ENCODE measurements around the gene EYA3.
A peak's percentile ranks its signal among the peaks of the same experiment; 100 is the strongest.

Gene EYA3

DNA sequence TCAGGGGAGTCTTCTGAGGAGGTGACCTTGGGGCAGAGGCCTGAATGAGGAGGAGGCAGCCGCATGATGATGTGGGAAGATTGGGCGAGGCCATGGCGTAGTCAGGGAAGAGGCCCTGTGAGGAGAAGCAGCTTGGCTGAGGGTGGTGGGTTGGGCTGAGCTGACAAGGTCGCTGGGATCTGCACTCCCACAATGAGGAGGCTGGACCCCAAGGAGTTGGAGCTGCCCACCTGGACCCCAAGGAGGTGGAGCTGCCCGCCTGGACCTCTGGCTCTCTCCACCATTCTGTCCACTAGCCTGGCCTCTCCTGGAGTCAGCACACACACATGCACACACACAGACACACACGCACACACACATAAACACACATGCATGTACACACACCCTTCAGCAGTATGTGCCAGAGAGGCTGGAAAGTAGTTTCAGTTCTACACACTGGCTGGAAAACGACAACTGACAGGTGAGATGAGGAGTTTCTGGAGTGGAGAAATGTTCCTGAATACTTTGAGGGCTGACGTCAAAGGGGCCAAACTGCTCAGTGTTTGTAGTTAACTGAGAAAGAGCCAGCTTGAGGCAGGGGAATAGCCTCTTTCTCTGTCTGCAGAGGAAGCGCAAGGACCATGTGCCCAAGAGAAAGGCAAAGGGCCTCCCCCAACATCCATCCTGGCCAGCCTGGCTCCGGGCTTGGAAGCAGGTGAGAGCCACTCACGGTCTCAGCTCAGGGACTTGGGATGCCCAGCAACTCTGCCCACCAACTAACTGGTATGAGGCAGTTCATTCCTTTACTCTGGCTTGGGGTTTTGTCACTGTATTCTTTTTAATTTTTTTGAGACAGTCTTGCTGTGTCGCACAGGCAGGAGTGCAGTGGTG lies 146.5 kb downstream of the EYA3 start:
- H3K4me3 ChIP-seq (ENCODE audit: low read length), result no peak overlapping the region
- H3K27me3 ChIP-seq (ENCODE audit: control insufficient read depth, insufficient read depth, low read length), result peaks cover 12% of the 10 kb centered on the region
- H3K9me3 ChIP-seq (replicated peaks; ENCODE audit: low read length), result no peaks in the 10 kb centered on the region
- no peaks in the 10 kb centered on the region for H3K4me1 ChIP-seq (ENCODE audit: control insufficient read depth, insufficient read depth, low read length)
- H3K4me2 ChIP-seq (ENCODE audit: low read length), result no peak overlapping the region
- H3K36me3 ChIP-seq (ENCODE audit: insufficient read depth, low read length), result no peaks in the 10 kb centered on the region
- no peak overlapping the region for H3K9ac ChIP-seq (ENCODE audit: low read depth, low read length)

DNA sequence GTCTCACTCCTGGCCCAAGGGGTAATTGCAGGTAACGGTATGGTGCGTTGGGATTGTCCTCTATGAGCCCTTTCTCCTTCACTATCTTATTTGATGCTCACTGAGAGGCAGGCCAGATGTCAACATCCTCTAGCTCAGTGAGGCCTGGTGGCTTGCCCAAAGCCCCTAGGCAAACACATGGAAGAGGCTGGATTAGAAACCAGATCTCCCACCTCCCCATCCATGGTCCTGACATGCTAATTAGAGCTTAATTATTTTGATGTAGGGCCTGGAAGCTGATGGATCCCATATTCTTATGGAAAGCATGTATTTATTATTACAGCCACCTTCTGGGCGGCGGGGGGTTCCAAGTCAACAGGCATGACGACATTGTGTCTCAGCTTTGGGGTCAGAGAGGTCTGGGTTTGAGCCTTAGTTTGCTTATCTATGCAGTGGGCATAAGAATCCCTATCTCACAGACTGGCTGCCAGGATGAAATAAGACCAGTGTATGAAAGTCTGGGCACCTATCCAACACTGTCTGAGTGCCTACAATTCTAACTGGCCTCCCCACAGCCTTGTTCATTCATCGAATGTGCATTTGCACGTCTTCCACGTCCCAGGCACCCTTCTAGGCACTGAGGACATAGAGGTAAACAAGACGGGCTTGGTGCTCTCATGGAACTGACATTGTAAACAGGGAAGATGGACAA lies 147.4 kb downstream of the EYA3 start:
- no peak overlapping the region for H3K4me3 ChIP-seq (ENCODE audit: low read length)
- H3K27me3 ChIP-seq (ENCODE audit: control insufficient read depth, insufficient read depth, low read length), result peaks cover 18% of the 10 kb centered on the region
- H3K4me1 ChIP-seq (ENCODE audit: control insufficient read depth, insufficient read depth, low read length), result no peaks in the 10 kb centered on the region
- H3K36me3 ChIP-seq (ENCODE audit: insufficient read depth, low read length), result no peaks in the 10 kb centered on the region
- no peak overlapping the region for H3K4me2 ChIP-seq (ENCODE audit: low read length)
- H3K9me3 ChIP-seq (replicated peaks; ENCODE audit: low read length), result no peaks in the 10 kb centered on the region
- no peak overlapping the region for H3K9ac ChIP-seq (ENCODE audit: low read depth, low read length)

DNA sequence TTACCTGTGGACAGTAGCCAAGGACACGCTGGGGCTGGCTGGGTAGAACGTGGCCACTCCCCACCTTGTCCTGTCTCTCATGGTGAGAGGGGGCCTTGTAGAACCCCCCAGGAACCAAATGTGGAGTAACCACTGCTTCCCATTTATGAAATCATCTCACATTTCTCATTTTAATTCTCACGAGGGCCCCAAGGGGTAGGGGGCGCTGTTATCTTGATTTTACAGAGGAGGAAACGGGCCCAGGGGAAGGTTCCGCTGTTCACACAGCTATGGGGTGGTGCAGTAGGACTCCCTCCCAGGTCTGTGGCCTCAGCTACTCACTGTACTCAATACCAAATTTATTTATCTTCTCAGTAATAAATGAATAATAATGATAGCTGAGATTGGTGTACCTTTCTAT lies 148.1 kb downstream of the EYA3 start:
- Histone ChIP-seq H3K36me3 (ENCODE audit: insufficient read depth, low read length) (no peaks in the 10 kb centered on the region), H3K4me2 (ENCODE audit: low read length) (no peak overlapping the region), H3K27me3 (ENCODE audit: control insufficient read depth, insufficient read depth, low read length) (peaks cover 25% of the 10 kb centered on the region), H3K9me3 (replicated peaks; ENCODE audit: low read length) (no peaks in the 10 kb centered on the region), H3K4me1 (ENCODE audit: control insufficient read depth, insufficient read depth, low read length) (no peaks in the 10 kb centered on the region), H3K4me3 (ENCODE audit: low read length) (no peak overlapping the region), H3K9ac (ENCODE audit: low read depth, low read length) (no peak overlapping the region)

DNA sequence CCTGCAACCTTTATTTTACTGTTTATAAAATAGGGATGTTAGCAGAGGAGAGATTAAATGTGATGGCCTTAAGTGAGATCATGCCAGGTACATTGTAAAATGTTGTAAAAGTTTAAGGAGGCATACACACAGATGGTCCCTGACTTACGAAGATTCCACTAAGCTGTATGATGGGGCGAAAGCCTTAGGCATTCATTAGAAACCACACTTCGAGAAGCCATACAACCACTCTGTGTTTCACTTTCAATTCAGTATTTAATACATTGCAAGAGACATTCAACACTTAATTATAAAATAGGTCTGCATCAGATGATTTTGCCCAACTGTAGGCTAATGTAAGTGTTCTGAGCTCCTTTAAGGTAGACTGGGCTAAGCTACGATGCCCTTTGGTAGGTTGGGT lies 149.9 kb downstream of the EYA3 start:
- peaks cover 28% of the 10 kb centered on the region for H3K27me3 ChIP-seq (ENCODE audit: control insufficient read depth, insufficient read depth, low read length)
- H3K9ac ChIP-seq (ENCODE audit: low read depth, low read length), result no peak overlapping the region
- H3K4me3 ChIP-seq (ENCODE audit: low read length), result no peak overlapping the region
- no peaks in the 10 kb centered on the region for H3K9me3 ChIP-seq (replicated peaks; ENCODE audit: low read length)
- no peaks in the 10 kb centered on the region for H3K36me3 ChIP-seq (ENCODE audit: insufficient read depth, low read length)
- H3K4me2 ChIP-seq (ENCODE audit: low read length), result no peak overlapping the region
- H3K4me1 ChIP-seq (ENCODE audit: control insufficient read depth, insufficient read depth, low read length), result peaks cover 4% of the 10 kb centered on the region

DNA sequence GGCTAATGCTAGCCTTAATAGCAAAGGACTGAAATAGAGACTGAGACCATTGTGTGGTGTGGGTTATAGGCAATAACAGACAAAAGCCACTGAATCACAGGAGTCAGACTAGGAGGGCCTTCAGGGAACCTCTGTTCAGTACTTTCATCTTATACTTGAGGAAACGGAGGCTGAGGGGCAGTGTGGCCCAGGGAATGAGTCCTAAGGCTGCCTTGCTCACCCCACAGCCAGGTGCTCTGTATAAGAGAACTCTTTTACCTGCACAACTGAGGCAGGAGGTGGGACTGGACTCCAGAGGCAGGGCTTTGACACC lies 150.9 kb downstream of the EYA3 start:
- Histone ChIP-seq H3K9ac (ENCODE audit: low read depth, low read length) (no peak overlapping the region), H3K4me1 (ENCODE audit: control insufficient read depth, insufficient read depth, low read length) (peaks cover 4% of the 10 kb centered on the region), H3K9me3 (replicated peaks; ENCODE audit: low read length) (no peaks in the 10 kb centered on the region), H3K27me3 (ENCODE audit: control insufficient read depth, insufficient read depth, low read length) (peaks cover 28% of the 10 kb centered on the region), H3K36me3 (ENCODE audit: insufficient read depth, low read length) (no peaks in the 10 kb centered on the region), H3K4me3 (ENCODE audit: low read length) (no peak overlapping the region), H3K4me2 (ENCODE audit: low read length) (no peak overlapping the region)

DNA sequence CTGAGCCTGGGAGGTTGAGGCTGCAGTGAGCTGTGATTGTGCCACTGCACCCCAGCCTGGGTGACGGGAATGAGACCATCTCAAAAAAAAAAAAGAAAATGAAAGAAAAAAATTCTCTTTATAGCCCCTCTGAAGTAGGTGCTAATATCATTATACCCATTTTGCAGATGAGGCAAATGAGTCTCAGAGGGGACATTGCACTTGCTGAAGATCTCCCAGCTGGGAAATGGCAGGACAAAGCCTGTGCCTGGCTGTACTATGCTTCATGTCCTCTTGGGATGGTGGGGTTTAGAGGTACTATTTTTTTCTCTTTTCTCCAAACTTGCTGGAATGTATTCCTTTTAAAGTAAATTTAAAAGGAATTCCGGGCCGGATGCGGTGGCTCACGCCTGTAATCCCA lies 152.0 kb downstream of the EYA3 start:
- Histone ChIP-seq H3K4me3 (ENCODE audit: low read length) (no peak overlapping the region), H3K4me2 (ENCODE audit: low read length) (no peak overlapping the region), H3K9me3 (replicated peaks; ENCODE audit: low read length) (no peaks in the 10 kb centered on the region), H3K4me1 (ENCODE audit: control insufficient read depth, insufficient read depth, low read length) (peaks cover 4% of the 10 kb centered on the region), H3K27me3 (ENCODE audit: control insufficient read depth, insufficient read depth, low read length) (peaks cover 28% of the 10 kb centered on the region), H3K36me3 (ENCODE audit: insufficient read depth, low read length) (no peaks in the 10 kb centered on the region), H3K9ac (ENCODE audit: low read depth, low read length) (no peak overlapping the region)

DNA sequence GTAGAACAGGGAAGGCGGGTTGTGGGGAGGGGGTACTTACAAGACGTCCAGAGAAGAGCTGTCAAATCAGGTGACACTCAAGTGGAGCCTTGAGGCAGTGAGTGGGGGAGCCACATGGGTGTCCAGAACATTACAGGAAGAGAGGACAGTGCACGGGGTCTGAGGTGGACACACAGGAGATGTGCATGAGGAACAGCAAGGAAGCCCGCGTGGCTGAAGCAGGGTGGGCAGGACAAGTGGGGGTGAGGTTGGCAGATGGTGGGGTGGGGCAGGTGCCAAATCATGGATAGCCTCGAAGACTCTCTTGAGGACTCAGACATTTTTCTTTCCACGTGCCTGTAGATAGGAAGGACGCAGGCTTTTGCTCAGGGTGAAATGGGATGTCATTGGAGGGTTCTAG lies 152.7 kb downstream of the EYA3 start:
- no peak overlapping the region for H3K9ac ChIP-seq (ENCODE audit: low read depth, low read length)
- H3K9me3 ChIP-seq (replicated peaks; ENCODE audit: low read length), result no peaks in the 10 kb centered on the region
- no peaks in the 10 kb centered on the region for H3K36me3 ChIP-seq (ENCODE audit: insufficient read depth, low read length)
- H3K27me3 ChIP-seq (ENCODE audit: control insufficient read depth, insufficient read depth, low read length), result peaks cover 28% of the 10 kb centered on the region
- H3K4me1 ChIP-seq (ENCODE audit: control insufficient read depth, insufficient read depth, low read length), result peaks cover 4% of the 10 kb centered on the region
- H3K4me3 ChIP-seq (ENCODE audit: low read length), result no peak overlapping the region
- H3K4me2 ChIP-seq (ENCODE audit: low read length), result no peak overlapping the region

DNA sequence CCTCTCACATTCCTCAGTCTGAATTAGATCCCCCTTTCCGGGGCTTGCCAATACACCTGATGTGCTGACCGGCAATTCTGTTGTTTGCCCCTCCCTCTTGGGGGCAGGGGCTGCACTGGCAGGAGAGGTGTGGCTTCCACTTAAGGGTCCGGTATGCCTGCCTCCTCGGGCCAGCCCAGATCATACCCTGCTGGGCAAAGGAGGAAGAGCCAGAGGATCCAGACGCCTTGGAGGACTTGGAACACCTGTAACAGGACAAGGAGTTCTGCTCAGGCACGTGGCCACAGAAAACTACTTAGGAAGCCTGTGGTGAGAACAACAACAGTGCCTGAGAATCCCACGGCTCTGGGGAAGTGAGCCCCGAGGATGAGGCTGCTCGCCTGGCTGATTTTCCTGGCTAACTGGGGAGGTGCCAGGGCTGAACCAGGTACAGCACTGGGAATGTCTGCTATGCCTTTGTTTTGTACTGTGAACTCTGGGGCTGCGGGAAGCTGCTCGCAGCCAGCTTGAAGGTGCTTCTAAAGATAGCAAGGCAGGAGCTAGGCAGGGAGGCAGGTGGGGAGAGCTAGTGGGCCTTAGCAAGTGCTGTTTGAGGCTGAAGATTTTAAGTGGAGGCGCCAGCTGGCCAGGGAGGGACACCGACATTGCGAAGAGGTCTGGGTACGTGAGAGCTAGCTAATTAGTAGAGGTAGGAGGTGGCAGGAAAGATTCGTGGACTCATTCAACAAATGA lies 153.4 kb downstream of the EYA3 start, which contains the start of gene SMPDL3B:
SMPDL3B (plus strand) TSS at position 183 of the 732 bp plus-strand sequence; CDS start at position 367, 184 bp downstream.
- Histone ChIP-seq H3K4me2 (ENCODE audit: low read length) (peak within 1 kb of the TSS; percentile 23), H3K9ac (ENCODE audit: low read depth, low read length) (no peak within 1 kb of the TSS), H3K9me3 (replicated peaks; ENCODE audit: low read length) (no peaks in the 10 kb centered on the region), H3K27me3 (ENCODE audit: control insufficient read depth, insufficient read depth, low read length) (peaks cover 28% of the 10 kb centered on the region), H3K36me3 (ENCODE audit: insufficient read depth, low read length) (no peaks in the 10 kb centered on the region), H3K4me1 (ENCODE audit: control insufficient read depth, insufficient read depth, low read length) (peaks cover 4% of the 10 kb centered on the region), H3K4me3 (ENCODE audit: low read length) (no peak within 1 kb of the TSS)

DNA sequence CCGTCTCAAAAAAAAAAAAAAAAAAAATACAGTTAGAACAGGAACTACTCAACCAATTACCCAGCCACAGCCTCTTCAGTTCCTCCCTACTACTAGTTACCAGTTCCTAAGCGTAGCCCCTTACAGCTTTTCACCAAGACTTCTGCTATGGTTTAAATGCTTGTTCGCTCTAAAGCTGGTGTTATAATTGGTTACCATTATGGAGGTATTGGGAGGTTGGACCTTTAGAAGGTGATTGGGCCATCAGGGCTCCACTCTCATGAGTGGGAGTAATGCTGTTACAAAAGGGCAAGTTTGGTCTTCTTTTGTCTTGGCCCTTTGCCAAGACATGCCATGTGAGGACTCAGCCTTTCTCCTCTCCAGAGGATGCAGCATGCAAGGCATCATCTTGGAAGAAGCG lies 156.7 kb downstream of the EYA3 start:
- no peak overlapping the region for H3K9ac ChIP-seq (ENCODE audit: low read depth, low read length)
- H3K4me1 ChIP-seq (ENCODE audit: control insufficient read depth, insufficient read depth, low read length), result peaks cover 4% of the 10 kb centered on the region
- no peaks in the 10 kb centered on the region for H3K36me3 ChIP-seq (ENCODE audit: insufficient read depth, low read length)
- H3K27me3 ChIP-seq (ENCODE audit: control insufficient read depth, insufficient read depth, low read length), result peaks cover 20% of the 10 kb centered on the region
- H3K4me2 ChIP-seq (ENCODE audit: low read length), result no peak overlapping the region
- no peaks in the 10 kb centered on the region for H3K9me3 ChIP-seq (replicated peaks; ENCODE audit: low read length)
- H3K4me3 ChIP-seq (ENCODE audit: low read length), result no peak overlapping the region

DNA sequence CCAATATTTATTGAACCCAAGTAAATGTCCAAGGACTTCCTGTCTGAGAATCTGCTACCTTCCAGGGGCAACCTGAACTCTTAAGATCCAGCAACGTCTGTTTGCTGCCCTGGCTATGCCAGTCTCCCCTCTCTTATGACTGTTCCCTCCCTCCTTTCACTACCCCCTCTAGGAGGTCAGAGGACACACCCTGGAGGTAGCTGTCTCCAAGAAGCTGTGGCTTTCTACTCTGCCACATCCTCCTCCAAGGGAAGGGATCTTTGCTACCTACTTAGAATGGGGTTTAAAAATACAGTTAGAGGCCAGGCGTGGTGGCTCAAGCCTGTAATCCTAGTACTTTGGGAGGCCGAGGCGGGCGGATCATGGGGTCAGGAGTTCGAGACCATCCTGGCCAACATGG lies 157.2 kb downstream of the EYA3 start:
- H3K4me3 ChIP-seq (ENCODE audit: low read length), result no peak overlapping the region
- no peak overlapping the region for H3K9ac ChIP-seq (ENCODE audit: low read depth, low read length)
- H3K4me2 ChIP-seq (ENCODE audit: low read length), result no peak overlapping the region
- H3K4me1 ChIP-seq (ENCODE audit: control insufficient read depth, insufficient read depth, low read length), result peaks cover 4% of the 10 kb centered on the region
- no peaks in the 10 kb centered on the region for H3K36me3 ChIP-seq (ENCODE audit: insufficient read depth, low read length)
- H3K27me3 ChIP-seq (ENCODE audit: control insufficient read depth, insufficient read depth, low read length), result peaks cover 17% of the 10 kb centered on the region
- H3K9me3 ChIP-seq (replicated peaks; ENCODE audit: low read length), result no peaks in the 10 kb centered on the region

DNA sequence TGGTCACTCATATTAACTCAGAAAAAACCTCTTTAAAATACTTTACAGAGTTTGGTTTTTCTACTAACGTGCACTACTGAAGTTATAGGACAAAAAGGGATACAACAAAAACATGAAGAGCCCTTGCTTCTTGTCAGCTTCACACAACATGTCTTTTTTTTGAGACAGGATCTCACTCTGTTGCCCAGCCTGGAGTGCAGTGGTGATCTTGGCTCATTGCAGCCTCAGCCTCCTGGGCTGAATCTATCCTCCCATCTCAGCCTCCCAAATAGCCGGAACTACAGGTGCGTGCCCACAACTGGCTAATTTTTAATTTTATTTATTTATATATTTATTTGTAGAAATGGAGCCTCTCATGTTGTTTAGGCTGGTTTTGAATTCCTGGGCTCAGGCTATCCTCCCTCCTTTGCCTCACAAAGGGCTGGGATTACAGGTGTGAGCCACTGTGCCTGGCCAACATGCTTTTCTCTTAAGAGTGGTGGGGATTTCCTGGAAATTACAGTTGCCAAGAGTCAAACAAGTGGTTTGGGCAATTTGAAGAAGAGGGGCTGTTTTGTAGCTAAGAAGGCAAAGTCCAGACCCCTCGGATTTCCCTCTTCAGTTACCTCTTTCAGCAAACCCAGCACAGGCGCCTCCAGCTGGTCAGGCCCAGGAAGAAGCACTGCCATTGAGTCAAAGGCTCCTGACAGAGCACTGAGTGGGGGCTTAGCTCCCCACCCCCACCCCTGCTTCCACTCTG lies 160.0 kb downstream of the EYA3 start:
- Histone ChIP-seq H3K9ac (ENCODE audit: low read depth, low read length) (no peak overlapping the region), H3K4me1 (ENCODE audit: control insufficient read depth, insufficient read depth, low read length) (no peaks in the 10 kb centered on the region), H3K9me3 (replicated peaks; ENCODE audit: low read length) (no peaks in the 10 kb centered on the region), H3K4me3 (ENCODE audit: low read length) (no peak overlapping the region), H3K27me3 (ENCODE audit: control insufficient read depth, insufficient read depth, low read length) (no peaks in the 10 kb centered on the region), H3K36me3 (ENCODE audit: insufficient read depth, low read length) (no peaks in the 10 kb centered on the region), H3K4me2 (ENCODE audit: low read length) (no peak overlapping the region)
